ENCODE results near the gene PKMYT1. TPM values are rescaled to one million over a fixed set of nuclear protein-coding genes. Genes with fewer than 3 reads are reported as not detected.

The PKMYT1 gene
- total and polyA plus RNA-seq, 9 of the 15 experiments (the other 6 are each of a cell fraction or from before 2014, with no cell fraction given), result 8.7 to 201 (median 37.8) TPM

- peak; percentile 62 for TF ChIP-seq ZNF592 (IDR thresholded peaks at IDR 0.05)
- TF ChIP-seq, protein P1, sequence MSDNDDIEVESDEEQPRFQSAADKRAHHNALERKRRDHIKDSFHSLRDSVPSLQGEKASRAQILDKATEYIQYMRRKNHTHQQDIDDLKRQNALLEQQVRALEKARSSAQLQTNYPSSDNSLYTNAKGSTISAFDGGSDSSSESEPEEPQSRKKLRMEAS (CRISPR knock-in tag; IDR thresholded peaks at IDR 0.05), result peak; percentile 78
- TF ChIP-seq PKNOX1 (IDR thresholded peaks at IDR 0.05), result peak; percentile 75
- TF ChIP-seq CREB3 (tag; conservative IDR thresholded peaks at IDR 0.05; ENCODE audit: low read depth), result 0 out of 2 replicates have a peak, but pooled peaks have one; percentile 47
- 0 out of 2 replicates have a peak, but pooled peaks have one; percentile 37 for TF ChIP-seq MECOM (CRISPR knock-in tag; IDR thresholded peaks at IDR 0.05)
- no peak for TF ChIP-seq ZBTB26 (CRISPR knock-in tag; IDR thresholded peaks at IDR 0.05)
- no peak for TF ChIP-seq FOXM1 (IDR thresholded peaks at IDR 0.05; ENCODE audit: low read depth)
- TF ChIP-seq FOXM1 (CRISPR knock-in tag; IDR thresholded peaks at IDR 0.05; ENCODE audit: low read depth), result no peak
- no peak for TF ChIP-seq ATF1 (CRISPR knock-in tag; IDR thresholded peaks at IDR 0.05)
- 0 out of 2 replicates have a peak, but pooled peaks have one; percentile 10 for TF ChIP-seq ATF1 (tag; IDR thresholded peaks at IDR 0.05)
- TF ChIP-seq, protein P2, sequence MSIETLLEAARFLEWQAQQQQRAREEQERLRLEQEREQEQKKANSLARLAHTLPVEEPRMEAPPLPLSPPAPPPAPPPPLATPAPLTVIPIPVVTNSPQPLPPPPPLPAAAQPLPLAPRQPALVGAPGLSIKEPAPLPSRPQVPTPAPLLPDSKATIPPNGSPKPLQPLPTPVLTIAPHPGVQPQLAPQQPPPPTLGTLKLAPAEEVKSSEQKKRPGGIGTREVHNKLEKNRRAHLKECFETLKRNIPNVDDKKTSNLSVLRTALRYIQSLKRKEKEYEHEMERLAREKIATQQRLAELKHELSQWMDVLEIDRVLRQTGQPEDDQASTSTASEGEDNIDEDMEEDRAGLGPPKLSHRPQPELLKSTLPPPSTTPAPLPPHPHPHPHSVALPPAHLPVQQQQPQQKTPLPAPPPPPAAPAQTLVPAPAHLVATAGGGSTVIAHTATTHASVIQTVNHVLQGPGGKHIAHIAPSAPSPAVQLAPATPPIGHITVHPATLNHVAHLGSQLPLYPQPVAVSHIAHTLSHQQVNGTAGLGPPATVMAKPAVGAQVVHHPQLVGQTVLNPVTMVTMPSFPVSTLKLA (conservative IDR thresholded peaks at IDR 0.05), result no peak
- TF ChIP-seq ELF2 (CRISPR knock-in tag; IDR thresholded peaks at IDR 0.05), result no peak
- no peak for TF ChIP-seq RBFOX2 (IDR thresholded peaks at IDR 0.05; ENCODE audit: low read depth, low read length)
- no peak for TF ChIP-seq CHD1 (IDR thresholded peaks at IDR 0.05; ENCODE audit: low read length)
Measured at GRCh38 chr16:3015865-3016521, 35.7 kb upstream of the PKMYT1 start (continued).
